ENCODE measurements around the gene ADGRG6.
"Not testable (repeated sequence)": the region's sequence is repeated elsewhere in the genome, so short reads cannot be mapped to it uniquely, and the experiment has no call there.

ADGRG6 gene

DNA sequence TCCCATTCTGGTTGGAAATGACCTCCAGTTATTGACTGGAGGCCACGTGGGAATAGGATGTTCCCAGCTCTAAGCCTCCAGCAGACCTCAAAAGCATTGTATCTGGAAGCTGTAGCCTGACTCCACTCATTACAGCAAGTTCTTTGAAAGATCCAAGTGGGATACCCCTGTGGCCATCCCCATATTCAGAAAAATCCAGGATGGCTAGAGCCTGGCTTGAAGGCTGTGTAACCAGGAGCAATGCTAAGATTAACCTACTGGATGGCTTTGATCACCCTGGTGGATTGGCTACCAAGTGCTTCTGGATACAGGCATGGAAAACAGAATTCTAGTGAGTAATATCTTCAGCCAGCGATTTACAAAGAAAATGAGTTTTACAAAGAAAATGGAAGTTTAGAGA is 151.2 kb downstream of the ADGRG6 start:
- DNase-seq: no peak

DNA sequence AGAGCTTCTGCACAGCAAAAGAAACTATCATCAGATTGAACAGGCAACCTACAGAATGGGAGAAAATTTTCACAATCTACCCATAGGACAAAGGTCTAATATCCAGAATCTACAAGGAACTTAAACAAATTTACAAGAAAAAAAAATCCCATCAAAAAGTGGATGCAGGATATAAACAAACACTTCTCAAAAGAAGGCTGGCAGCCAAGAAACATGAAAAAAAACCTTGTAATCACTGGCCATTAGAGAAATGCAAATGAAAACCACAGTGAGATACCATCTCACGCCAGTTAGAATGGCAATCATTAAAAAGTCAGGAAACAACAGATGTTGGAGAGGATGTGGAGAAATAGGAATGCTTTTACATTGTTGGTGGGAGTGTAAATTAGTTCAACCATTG is 152.4 kb downstream of the ADGRG6 start:
- DNase-seq: not testable (repeated sequence)

DNA sequence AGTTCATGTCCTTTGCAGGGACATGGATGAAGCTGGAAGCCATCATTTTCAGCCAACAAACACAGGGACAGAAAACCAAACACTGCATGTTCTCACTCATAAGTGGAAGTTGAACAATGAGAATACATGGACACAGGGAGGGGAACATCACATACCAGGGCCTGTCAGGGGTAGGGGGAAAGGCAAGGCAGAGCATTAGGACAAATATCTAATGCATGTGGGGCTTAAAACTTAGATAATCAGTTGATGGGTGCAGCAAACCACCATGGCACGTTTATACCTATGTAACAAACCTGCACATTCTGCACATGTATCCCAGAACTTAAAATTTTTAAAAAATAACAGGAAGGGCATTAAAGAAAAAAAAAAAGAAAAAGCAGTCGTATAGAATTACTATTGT is 153.0 kb downstream of the ADGRG6 start:
- not testable (repeated sequence) for DNase-seq

DNA sequence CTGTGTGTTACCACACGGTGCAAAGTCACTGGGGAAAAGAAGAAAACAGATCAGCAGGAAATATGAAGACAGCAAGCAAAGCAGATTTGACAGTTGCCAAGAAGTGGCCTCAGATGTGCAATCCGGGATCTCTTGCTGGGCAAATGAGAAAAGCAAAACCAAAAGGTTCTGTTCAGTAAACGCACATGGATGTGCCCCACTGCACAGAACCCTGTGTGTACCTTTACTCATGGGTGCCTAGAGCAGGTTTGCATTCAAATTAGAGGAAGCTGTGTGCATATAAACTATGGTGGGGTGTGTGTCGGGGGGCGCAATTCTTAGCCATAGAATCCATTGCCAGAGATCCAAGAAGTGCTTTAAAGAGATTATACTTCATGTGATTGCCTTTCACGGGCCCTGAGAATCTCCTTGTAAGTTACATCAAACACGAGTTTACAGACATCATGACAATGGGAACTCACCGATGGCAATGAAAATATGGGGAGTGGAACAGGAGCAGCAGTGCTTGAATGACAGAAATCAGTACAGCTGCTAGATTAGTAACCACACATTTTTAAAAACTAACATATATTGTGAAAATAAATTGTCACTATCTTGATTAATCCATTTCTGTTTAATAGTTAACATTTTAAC is 154.3 kb downstream of the ADGRG6 start:
- DNase-seq: no peak

DNA sequence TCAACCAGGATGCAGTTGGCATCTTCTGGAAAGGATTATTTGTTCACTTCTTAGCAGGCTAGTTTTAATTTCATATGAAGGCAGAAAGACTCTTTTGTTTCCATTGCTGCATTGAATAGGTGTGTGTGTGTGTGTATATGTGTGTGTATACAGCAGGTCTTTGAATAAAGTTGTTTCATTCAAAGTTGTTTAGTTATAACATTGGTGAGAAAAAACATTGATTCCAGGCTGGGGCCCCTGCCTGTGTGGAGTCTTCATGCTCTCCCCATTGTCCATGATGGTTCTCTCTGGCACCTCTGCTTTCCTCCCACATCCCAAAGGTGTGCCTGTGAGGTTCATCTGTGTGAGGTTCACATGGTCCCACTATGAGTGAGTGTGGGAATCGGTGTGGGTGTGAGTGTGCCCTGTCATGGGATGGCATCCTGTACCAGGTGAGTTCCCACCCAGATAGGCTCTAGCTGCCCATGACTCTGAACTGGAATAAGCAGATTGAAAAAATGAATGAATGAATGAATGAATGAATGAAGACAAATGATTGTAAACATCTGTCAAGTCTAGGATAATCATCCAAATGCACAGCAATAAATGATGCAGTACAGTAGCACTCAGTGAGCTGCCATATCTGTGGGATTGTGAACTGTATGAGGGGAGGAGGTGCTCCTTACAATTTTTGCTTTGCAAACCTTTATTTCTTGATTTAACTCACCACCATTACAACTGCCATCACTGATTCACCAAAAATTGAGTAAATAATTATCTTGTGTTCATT is 156.0 kb downstream of the ADGRG6 start:
- DNase-seq: no peak

DNA sequence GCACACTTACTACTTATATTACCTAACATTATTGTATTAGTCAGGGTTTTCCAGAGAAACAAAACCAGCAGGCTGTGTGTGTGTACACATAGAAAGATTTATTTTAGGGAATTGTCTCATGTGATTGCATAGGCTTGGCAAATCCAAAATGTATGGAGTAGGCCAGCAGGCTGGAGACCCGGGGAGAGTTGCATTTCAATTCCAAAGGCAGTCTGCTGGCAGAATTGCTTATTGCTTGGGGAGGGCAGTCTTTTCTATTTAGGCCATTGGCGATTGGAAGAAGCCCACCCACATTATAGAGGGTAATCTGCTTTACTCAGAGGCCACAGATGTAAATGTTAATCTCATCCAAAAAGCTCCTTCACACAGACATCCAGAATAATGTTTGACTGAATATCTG is 157.0 kb downstream of the ADGRG6 start:
- no peak for DNase-seq

DNA sequence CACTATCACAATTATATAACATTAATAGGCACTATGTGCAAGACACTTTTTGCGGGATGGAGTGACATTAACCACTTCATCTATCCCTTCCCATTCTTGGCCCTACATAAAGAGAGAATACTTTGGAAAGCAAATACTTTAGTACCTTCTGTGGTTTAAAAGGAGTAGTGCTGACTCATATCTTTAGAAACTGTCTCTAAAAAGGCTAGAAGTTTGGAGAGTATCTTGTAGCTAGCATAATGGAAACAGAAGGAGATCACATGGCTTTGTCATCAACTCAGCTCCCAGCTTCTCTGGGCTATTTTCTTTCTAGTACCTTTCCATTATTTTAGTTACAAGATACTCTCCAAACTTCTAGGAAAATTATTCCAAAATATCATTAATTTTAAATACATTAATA is 157.5 kb downstream of the ADGRG6 start:
- no peak for DNase-seq

DNA sequence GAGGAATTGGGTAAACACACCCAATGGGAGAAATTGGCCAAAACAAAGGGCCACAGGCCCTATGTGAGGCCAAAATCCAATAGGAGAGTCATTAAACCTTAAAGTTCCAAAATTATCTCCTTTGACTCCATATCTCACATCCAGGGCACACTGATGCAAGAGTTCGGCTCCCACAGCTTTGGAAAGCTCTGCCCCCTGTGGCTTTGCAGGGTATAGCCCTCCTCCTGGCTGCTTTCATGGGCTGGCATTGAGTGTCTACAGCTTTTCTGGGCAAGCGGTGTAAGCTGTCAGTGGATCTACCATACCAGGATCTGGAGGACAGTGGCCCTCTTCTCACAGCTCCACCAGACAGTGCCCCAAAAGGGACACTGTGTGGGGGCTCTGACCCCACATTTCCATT is 160.5 kb downstream of the ADGRG6 start:
- no peak for DNase-seq

DNA sequence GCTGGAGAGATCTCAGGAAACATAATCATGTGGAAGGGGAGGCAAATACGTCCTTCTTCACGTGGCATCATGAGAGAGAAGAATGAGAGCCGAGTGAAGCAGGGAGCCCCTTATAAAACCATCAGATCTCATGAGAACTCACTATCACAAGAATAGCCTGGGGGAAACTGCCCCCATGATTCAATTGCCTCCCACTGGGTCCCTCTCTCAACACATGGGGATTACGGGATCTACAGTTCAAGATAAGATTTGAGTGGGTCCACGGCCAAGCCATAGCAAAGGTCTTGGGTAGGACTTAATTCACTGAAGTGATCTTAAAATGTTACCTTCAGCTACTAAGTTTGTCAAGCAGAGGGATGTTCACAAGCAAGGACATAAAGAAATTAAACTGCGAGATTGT is 162.2 kb downstream of the ADGRG6 start:
- DNase-seq: no peak

DNA sequence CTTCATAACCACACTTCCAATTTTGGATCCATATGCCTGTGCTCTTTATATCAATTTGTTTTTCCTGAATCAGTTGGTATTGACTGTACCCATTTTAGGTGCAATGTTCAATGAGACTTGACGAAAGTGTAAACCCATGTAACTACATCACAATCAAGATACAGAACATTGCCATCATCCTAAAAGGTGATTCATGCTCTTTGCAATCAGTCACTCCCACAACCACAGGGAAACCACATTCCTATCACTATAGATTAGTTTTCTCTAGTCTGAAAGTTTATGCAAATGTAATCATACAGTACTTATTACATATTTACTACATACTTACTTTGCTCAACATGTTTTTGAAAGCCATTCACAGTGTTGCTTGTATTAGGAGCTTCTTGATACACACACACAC is 167.4 kb downstream of the ADGRG6 start:
- DNase-seq: no peak

DNA sequence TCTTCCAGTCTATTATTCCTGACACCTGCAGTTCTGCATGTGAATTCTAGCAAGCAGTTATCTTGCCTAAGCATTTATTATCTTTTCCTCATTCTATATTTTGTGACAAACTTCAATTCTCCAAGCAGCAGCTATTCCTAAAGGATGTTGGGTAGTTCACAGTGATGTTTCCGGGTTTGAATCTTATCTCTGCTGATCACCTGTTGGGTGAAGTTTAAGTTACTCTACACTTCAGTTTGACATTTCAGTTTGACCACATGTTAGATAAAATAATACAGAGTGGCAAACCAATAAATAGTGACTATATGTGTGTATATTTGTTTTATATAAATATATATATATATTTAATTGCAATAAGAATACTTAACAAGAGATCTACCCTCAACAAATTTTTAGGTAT is 168.6 kb downstream of the ADGRG6 start:
- DNase-seq: no peak

DNA sequence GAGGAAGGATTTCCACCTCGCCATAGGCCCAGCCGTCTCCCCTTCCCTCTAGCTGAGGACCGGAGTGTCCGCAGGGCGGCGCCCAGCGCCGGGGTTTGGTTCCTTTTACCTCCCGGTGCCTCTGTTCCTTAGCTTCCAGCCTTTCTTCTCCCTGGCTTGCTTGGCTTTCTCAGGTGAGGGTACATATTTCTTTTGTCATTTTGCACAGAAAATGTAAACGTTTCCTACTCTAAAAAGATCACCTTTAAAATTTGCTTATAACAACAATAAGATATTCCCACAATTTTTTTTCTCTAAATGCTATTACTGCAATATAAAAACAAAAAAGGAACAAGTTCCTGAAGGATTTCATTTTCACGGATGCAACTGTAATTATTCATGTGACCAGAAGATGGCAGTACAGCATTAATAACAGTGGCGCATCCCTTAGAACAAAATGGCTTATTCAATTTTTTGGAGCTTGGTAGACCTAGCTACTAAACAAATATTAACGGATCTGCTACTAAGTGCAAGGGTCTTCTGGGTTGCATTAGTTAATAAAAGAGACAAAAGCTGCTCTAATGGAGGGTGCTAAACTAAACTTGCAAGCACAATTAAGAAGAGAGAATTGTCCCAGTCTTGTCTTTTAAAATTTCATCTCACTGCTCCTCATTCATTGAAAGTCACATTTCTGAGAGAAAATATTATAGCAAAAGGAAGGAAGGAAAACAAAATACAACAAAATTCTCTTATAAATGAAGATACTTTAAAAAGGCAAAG is 172.9 kb downstream of the ADGRG6 start:
- DNase-seq: peak; percentile 53

DNA sequence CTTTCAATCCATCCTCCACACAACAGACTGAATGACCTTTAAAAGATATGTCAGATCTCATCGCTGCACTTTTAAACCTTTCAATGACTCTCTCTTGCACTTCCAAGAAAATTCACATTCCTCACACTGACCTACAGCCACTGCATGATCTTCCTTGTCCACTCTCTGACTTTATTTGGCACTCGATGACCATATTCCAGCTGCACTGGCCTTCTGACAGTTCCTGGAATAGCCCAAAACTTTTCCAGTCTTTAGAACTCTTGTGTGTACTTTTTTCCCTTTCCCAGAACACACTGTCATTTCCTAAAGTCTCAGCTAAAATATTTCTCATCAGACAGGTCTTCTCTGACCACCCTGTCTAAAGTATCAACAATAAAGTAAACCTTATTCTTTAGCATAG is 174.6 kb downstream of the ADGRG6 start:
- no peak for DNase-seq

DNA sequence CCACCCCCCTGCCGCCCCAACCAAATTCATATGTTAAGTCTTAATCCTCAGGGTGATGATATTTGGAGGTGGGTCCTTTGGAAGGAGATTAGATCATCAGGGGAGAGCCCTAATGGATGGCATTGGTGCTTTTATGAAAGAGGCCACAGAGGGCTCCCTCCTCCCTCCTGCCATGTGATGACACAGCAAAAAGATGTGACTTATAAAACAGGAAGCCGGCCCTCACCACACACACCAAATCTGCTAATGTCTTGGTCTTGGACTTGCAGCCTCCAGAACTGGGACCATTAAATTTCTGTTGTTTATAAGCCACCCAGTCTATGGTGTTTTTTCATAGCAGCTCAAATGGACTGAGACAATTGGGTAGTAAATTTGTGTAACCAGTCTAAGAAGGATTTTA is 176.3 kb downstream of the ADGRG6 start:
- DNase-seq: peak; percentile 46

DNA sequence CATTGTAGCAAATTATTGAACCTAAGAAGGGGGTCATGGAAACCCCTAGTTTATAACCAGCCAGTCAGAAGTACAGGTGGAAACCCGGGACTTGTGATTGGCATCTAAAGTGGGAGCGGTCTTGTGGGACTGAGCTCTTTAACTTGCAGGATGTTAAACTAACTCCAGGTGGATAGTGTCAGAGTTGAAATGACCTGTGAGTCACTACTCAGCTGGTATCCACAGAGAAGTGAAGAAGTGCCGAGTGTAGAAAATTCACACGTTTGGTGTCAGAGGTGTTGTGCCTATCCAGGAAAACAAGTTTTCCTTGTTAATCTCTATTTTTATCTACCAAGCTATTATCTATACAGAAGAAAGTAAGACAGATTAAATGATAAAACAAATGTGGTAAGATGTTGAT is 179.7 kb downstream of the ADGRG6 start:
- DNase-seq: no peak

DNA sequence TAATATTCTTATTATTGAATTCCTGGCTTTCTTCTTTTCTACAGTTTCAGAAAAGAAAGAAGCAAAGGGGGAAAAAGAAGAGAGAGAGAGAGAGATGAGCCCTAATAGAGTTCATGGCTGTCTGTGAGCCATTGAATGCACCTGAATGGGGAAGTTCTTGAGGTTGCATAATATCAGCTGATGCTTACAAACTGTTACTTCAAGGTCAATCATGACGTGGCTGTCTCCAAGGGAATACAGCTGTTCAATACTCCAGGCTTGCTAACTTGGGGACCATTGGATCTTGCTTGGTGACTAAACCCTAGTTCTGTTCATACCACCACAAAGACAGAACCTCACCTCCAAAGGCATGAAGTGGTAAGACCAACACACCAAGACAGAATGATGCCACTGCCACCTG is 180.4 kb downstream of the ADGRG6 start:
- DNase-seq: peak; percentile 19

DNA sequence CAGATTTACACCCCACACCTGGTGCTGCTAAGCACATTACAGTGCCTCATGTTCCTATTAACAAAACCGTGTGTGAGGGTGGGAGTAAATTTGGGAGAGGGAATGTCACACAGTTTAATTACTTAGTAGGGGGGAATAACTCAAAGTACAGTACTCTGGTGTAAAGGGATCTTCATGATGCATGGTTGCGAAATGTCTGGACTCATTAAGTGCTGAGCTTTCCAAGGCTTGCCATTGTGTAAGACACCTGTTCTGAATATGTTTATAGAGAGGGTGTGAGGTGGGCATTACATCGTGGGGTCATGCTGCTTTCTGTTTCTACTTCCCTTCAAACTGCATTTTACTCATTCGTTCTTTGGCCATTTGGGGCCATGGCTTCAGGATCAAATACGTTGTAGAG is 181.2 kb downstream of the ADGRG6 start:
- DNase-seq: peak; percentile 2

DNA sequence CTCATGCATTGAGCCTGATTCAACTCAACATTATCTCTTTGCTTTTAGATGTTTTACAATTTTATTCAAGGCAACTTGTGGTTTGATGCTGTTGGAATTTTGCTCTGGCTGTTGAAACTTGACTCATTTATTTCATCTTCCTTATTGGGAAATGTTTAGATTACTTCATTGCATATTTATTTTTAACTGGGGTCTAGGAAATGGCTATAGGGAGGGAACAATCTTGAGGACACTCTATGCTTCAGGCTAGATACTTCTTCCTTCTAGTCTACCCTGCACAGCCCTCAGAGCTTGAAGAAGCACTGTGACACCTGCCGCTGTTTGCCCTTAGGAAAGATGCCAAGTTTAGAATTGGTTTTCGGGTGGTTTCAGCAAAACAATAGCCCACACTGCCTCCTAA is 183.4 kb downstream of the ADGRG6 start:
- no peak for DNase-seq

DNA sequence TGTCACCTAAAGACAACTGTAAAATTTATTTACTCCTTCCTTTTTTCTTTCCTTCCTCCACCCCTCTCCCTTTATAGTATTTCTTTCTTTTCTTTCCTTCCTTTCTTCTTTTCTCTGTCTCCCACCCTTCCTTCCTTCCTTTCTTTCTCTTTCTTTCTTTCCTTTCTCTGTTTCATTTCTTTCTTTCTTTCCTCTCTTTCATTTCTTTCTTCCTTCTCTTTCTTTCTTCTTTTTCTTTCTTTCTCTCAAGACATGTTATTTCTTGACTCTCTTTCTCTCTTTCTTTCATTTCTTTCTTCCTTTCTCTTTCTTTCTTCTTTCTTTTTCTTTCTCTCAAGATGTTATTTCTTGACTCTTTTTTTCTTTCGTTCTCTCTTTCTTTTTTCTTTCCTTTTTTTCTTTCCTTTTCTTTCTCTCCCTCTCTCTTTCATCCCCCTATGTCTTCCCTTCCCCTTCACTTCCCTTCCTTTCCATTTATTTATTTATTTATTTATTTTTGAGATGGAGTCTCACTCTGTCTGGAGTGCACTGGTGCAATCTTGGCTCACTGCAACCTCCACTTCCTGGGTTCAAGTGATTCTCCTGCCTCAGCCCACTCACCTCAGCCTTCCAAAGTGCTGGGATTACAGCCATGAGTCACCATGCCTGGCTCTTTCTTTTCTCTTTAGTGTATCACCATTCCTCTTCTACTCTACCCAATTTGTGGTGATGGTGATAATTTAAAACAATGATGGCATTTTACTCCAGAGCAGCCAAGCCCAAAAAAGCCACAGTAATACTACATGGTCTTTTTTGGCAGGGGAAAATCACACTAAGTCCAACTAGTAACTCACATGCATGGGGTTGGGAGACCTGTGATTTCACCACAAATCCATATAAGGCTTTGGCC is 188.2 kb downstream of the ADGRG6 start:
- no peak for DNase-seq

Measured in suppressor macrophage treated with lipopolysaccharide for 4 hours (primary cell).